HL-60/S4 treated with retinoic acid at 250 ng/mL for 4 days and 3 days (cell line): ENCODE data around the gene IFITM10.

Source experiments
- in situ Hi-C: fragments of 300-500 bp; cut with MboI; formaldehyde crosslinking; loops from 2 replicates; pipeline ENCODE4 v1.7.0; 2022; ENCODE audit warnings: low sequenced_read_pairs

IFITM10 gene

DNA sequence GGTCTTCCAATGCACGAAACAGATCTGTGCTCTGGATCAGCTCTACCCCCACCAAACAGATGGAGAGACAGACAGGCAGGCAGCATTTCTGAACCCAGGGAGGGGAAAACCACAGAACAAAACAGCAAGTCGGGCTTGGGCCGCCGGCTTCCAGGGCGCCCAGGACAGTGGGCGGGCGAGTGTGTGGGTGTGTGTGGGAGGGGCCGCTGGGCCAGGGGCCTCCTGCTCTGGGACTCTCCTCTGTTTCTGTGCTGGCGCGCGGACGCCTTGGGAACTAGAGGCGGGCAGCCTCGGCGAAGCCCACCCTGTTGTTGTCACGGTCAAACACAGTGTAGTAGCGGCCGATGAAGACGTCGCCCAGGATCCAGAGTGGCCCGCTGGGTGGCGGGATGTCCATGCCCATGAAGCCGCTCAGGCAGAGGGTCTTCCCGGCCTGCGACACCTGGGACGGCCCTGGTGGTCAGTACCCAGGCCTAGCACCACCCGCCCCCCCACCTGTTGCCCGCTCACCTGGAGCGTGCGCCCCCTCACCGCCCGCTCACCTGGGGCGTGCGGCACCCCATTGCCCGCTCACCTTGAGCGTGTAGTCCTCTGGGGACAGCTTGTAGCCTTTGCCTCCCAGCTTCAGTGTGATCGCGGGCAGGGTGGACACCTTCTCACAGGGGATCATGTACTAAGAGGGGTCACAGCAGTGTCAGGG, 3.0 kb upstream of the IFITM10 start:
- in situ Hi-C loops = no loop called here

DNA sequence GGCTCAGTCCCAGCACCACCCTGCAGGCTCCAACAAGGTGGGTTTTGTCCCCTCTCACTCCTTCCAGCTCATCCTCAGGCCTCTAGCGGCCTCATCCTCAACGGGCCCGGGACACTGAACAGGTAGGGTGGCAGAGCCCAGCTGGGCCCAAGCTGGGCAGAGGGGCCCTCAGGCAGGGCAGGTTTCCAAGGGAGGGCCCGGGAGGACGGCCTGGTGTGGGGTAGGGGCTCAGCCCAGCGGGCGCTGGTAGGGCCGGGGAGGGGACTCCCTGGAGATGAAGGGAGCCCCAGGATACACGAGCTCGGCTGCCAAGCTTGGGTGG, 2.5 kb upstream of the IFITM10 start:
- in situ Hi-C loops = no loop called here

DNA sequence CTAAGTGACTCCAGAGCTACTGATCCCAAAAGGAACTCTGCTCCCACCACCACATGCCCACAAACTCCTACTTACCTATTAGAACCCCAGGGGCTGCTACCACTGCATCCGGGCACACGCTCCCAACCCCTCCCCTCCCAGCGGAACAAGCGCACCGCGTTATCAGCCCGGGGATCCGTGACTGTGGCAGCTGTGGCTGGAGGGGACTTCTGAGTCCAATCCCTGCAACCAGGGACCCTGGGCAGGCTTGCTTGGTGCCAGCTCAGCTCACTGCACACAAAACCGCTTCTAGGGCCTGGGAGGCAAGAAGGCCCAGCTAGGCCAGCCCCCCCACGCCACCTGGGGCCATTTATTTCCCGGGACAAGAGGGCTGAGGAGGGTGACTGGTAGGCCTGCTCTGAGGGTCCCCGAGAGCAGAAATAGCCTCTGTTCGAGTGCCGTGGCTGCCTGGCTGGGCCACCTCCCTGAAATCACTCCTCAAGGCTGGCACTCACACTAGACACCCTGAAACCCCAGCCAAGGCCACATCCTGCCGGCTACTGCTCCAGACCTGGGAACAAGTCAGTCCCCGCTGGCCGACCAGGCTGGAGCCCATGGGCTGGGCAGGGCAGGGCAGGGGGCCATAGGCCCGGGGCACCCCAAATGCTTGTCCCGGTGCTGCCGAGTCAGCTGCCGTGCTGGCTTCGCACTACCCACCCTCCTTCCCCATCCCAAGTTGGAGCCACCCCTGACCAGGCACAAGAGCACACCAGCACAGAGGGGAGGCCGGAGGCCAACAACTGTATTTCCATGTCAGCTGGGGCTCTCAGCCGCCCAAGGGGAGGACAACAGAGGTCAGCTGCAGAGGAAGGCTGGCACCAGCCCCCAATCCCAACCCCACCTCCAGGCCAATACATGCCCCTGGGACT, 1.9 kb upstream of the IFITM10 start:
- in situ Hi-C loops = no loop called here

DNA sequence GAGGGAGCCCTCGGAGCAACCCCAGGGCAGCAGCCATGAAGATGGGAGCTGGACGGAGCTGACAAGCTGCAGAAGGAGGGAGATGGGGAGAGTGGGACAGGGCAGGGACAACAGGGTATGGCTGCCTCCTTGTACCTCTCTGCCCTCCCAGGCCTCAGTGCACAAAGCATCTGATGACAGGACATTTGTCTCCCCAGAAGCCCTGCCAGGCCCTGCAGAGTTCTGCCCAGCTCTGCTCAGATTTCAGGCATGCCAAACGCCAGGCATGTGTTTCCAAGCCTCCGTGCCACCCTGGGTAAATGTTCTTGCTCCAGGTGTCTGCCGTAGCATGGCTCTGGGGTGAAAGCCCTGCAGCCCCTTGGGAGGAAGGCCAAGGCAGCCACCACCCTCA, 1.1 kb upstream of the IFITM10 start:
- in situ Hi-C loops = no loop called here

DNA sequence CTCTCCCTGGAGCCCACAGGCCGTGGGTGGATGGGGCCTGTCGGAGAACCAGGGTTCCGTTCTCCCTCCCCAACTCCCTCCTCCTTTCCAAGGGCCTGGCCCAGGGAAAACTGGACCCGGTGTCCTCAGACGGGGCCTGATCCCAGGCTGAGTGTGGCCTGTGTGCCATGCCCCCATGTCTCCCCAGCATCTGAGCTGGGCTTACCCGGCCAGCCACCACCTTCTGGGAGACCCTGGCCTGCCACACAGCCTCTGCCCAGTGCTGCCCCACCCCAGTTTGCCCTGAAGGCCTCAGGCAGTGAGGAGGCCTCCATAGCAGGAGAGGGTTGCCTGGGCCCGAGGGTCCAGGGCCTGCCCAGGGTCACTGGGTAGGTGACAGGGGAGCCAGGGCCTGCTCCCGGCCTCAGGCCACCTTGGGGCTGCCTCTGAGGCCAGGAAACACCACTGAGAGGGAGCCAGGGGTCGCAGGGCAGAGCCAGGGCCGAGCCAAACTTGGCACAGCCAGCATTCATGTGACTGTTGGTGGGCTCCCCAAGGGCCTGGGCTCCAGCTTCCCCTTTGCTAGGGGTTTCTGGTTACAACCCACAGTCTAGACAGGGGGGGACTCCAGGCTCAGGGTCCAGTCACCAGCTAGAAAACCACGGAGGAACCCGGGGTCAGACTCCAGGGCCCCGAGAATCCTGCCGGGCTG, 590 bp upstream of the IFITM10 start:
- in situ Hi-C loops = no loop called here

DNA sequence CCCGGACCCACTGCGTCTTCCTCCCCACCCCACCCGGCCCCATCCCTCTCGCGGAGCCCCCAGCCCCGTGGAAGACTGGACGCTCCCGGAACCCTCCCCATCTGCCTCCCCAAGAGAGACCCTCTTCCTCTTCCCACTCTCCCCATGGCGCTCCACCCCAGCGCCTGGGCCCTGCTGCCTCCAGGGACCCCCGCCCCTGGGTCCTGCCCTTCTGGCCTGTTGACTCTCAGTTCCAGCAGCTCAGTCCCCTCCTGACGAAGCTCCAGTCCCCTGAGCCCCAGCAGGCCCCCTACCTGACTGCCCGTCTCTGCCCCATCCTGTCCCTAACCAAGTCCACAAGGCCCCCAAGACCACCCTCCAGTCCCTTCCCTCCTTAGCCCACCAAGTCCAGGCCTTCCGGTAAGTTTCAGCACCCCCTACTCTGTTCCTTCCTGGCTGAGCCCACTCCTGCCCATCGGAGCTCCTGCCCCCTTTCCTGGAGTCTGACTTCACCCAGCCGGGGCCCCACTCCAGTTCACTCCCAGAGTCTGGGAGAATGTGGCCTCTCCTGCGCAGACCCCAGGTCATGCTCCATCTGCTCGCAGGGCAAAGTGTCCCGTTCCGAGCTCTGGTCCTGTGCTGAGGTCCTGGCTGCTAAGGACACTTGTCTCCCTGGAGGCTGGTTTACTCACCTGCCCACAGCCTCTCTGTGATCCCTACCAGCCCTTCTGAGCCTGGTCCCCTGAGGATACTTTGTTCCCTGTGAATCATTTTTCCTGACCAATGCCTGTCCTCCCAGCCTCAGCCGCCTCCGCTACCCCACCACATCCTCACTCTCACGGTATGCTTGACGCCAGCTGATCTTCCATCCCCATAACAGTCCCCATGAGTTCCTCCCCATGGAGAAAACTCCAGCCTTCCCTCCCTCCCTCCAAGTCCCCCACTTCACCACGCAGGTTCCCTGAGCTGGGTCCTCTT, 722 bp downstream of the IFITM10 start:
- in situ Hi-C loops = no loop called here

DNA sequence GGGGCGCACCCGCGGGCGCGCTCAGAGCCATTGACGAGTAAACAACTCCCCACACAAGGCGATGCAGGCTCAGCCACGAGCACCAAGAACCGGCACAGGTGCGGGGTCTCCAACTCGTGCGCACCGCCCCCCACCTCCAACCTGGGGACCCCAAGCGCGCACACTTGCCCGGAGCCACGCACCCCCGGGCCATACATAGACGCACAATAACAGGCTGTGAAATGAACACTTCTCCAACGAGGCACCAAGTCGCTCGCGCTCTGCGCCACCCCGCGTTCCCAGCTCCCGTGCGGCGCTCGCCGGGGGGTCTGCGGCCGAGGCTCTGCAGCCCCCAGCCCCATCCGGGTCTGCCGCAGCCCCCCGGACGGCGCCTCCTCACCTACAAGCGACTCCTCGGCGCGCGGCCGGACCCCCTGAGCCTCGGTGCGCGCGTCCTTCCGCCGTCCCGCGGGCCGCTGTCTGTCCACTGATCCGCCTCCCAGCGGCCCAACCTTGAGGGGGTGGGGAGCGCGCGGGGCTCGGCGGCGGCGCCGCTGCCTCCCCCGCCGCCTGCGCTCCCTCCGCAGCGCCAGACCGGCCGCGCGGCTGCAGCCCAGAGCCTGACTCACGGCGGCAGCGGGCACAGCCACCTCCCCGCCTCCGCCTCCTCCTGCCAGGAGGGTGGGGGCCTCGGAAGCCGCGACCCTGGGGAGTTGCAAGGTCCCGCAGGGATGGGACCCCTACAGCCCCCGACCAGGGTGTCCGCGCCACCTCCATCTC, 1.6 kb downstream of the IFITM10 start:
- in situ Hi-C loops = no loop called here

DNA sequence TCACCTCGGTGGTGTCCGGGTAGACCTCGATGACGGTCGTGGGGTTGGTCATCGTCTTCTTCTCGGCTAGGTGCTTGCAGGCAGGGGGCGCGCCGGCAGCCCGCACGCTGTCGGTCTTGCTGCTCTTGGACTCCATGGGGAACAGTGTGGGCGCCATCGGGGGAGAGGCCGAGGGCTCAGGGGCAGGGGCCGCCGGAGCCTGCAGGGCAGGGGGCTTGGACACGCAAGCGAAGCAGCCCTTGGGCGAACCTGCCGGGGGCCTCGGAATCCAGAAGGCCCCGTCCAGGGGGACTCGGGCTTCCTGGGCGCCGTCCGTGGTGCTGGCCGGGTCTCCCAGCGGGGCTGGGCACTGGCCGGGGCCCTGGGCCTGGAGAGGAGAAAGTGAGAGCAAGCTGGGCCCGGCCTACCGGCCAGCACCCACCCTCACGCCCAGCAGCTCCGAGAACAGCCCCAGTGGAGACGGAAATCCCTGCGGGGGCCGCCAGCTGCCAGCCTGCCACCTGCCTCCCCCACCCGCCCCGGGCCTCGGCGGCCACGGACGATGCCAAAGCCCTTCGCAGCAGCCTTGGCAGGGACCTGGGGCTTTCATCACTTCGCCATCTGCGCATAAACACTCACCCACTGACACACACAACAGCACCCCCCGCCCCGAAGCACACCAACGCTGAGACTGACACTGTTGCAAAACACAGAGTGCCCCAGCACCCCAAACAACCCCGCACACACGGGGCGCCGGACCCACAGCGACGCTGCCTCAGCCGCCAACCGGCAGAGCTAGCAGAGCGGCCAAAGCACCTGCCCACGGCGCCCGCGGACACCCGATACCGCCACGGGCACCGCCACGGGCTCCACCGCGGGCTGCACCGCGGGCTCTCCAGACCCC, 2.4 kb downstream of the IFITM10 start:
- in situ Hi-C loops = no loop called here

DNA sequence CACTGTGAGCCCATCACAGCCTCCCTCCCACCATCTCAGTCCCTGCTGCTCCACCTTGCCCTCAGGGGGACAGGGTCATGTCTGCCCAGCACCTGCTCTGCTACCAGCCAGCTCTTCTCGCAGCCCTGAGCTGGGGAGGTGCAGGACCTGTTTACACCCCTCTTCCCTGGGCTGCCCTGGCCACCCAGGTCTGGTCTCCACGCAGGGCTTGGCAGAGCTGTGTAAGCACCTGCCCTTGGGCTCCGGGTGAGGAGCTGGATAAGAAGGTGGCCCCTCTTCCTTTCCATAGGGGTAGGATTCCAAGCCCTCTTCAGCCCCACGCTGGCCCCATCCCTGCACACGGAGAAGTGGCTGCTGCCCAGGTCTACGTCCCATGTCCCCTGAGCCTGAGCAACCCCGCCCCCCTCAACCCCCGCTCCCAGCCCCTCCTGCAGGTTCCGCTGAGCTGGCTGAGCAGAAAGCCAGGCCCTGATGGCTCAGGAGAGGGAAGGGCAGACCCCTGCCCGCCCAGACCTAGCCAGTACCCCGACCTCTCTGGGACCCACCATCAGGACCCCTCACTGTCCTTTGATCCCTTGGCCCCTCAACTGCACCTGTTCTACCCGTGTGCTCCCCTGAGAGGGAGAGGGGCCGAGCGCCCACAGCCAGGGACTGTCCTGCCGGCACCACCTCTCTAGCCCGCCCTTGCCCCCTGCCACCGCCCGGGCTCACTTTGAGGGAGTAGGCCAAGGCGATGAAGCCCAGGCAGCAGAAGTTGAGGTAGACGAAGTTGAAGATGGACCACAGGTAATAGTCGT, 3.2 kb downstream of the IFITM10 start:
- in situ Hi-C loops = no loop called here

DNA sequence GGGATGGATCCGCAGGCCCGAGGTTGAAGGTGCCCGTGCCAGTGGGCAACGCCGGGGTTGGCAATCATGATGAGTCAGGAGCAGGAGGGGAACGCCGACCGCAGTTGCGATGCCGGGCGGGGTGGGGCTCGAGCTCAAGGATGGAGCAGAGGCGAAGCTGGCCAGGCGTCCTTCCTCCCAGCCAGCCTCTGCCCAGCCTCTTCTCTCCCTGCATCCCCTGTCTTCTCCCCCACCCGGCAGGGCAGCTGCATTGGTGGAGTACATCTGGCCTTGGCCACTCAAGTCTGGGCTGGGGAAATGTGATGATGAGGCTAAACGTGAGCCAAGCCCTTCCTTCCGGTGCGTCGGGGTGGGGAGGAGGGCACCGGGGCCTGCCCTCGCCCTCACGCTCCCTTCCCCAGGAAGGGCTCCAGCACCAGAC, 3.9 kb downstream of the IFITM10 start:
- in situ Hi-C loops = no loop called here

DNA sequence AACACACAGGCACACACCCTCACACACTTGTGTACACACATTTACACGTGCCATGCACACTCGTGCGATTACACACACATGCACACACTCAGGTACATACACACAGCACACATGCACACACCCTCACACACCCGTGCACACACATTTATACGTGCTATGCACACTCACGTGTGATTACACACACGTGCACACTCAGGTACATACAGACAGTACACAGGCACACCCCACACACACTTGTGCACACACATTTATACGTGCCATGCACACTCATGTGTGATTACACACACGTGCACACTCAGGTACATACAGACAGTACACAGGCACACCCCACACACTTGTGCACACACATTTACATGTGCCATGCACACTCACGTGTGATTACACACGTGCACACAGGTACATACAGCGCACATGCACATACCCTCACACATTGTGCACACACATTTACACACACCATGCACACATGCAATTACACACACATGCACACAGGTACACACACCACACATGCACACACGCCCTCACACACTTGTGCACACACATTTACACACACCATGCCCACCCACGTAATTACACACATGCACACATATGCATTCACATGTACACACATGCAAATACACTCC, 4.6 kb downstream of the IFITM10 start:
- in situ Hi-C loops = no loop called here

DNA sequence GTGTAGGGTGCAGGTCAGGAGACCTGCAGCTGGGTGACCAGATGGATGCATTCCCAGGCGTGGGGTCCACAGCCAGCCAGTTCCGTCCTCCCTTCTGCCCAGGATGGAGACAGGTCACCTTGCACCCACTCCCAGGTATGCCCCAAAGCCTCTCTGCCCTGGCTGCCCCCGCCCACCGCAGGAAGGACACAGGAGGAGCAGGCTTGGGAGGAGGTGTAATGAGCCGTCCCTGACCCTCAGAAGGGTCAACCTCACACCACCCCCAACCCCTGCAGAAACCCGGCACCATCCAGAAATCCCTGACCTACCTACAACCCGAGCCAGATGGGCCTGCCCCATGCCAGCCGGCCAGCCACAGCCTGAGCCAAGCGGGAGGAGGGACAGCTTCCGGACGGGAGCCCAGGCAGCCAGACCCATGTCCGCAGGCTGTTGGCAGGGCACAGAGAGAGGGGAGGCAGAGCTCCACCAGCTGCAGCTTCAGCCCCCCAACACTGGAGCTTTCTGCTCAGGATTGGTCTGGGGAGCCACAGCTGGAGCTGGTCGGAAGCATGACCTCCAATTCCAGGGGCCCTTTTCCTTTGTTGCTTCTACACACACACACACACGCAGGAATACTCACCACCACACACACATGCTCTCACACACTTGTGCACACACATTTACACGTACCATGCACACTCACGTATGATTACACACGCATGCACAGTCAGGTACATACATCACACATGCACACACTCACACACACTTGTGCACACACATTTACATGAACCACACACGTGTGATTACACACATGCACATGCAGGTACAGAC, 5.3 kb downstream of the IFITM10 start:
- in situ Hi-C loops = no loop called here

DNA sequence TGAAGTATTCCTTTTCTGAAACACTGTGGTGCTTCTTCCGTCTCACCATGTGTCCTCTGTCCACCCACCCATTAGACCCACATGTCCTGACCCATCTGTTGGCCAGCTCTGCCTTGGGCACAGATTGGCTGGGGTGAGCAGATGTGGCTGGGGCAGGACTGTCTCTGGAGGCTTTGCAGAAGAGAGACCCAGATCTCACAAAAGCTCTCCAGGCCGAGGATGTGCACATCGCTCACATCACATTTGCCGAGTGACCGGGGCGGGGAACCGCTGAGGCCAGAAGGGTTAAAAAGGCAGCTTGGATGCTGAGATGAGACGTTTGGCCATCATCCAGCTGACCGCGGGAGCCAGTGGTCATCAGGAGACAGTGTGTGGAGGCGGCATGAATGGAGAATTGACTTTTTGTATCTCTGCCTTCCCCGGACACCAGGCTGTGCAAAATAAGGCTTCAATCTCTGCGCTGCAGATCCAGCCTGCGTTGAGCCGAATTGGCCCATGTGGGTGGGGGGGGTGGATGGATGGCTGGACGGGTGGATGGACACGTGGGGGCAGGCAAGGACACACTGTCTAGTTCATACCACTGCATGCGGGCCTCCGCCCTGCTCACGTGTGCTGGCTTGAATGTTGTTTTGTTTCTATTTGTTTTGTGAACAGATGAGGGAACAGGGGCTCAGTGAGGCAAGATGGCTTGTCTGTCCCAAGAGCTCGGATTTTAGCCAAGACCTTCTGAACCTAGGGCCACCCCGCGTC, 6.1 kb downstream of the IFITM10 start:
- in situ Hi-C loops = no loop called here

DNA sequence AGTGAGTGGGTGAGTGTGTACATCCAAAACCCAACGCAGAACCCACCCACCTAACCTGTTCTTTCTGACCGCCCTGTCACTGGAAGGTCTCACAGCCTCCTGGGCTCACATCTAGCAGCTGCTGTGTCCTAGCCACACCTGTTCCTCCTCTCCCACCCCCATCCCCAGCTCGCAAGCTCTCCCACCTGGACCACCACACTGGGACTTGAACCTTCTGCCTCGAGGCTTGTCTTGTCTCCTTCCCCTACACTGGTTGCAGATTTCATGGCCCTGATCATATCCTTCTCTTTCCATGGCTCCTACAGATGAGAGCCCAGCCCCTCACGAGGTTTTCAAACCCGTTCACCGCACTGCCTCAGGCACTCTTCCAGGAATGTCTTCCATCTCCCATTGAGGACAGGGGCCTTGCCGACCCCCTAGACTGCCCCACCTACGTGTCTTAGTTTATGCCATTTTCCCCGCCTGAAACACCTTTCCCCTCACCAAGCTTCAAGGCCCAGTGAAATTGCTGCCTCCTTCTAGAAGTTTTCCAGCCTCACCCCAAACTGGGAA, 6.7 kb downstream of the IFITM10 start:
- in situ Hi-C loops = no loop called here

DNA sequence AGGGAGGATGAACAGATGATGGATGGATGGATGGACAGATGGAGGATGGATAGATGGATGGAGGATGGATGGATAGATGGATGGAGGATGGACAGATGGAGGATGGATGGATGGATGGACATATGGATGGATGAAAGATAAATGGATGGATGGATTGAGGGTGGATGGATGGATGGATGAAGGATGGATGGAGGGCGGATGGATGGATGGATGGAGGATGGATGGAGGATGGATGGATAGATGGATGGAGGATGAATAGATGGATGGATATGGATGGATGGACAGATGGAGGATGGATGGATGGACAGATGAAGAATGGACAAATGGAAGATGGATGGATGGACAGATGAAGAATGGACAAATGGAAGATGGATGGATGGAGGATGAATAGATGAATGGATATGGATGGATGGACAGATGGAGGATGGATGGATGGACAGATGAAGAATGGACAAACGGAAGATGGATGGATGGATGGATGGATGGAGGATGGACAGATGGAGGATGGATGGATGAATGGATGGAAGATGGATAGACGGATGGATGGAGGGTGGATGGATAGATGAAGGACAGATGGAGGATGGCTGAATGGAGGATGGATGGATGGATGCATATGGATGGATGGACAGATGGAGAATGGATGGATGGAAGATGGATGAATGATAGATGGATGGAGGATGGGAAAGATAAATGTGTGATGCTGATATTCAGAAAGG, 7.4 kb downstream of the IFITM10 start:
- in situ Hi-C loops = no loop called here
